Eye (tissue), 1 donor: Measurements from ENCODE around the gene APC2.

ENCODE experiments used
- DNase-seq: peaks from one replicate; pipeline ENCODE4 v3.0.0-alpha.2; 2015

Gene APC2

GRCh38 chr19:1447504-1447903 is 2.4 kb upstream of the APC2 start:
- DNase-seq = no peak

GRCh38 chr19:1447944-1448343 is 2.0 kb upstream of the APC2 start:
- DNase-seq = no peak

GRCh38 chr19:1450735-1451731 is 1.1 kb downstream of the APC2 start:
- peak; percentile 70 for DNase-seq

GRCh38 chr19:1451916-1452801 is 2.2 kb downstream of the APC2 start:
- DNase-seq = peak; percentile 95

- DNase-seq = no peak
These were observed 3.0 kb downstream of the APC2 start for GRCh38 chr19:1452802-1453524.

GRCh38 chr19:1453525-1454364 is 3.8 kb downstream of the APC2 start:
- DNase-seq = peak; percentile 91

GRCh38 chr19:1455002-1455335 is 5.0 kb downstream of the APC2 start:
- no peak for DNase-seq

GRCh38 chr19:1455336-1456120 is 5.6 kb downstream of the APC2 start:
- DNase-seq = peak; percentile 68

- no peak for DNase-seq
These were observed 6.4 kb downstream of the APC2 start for GRCh38 chr19:1456121-1456900.

- no peak for DNase-seq
These were observed 7.3 kb downstream of the APC2 start for GRCh38 chr19:1457031-1457739.

GRCh38 chr19:1457892-1458291 is 8.0 kb downstream of the APC2 start:
- no peak for DNase-seq

- no peak for DNase-seq
These were observed 9.6 kb downstream of the APC2 start for GRCh38 chr19:1459479-1459878.

GRCh38 chr19:1460033-1460995 is 10.4 kb downstream of the APC2 start:
- no peak for DNase-seq

GRCh38 chr19:1461862-1462261 is 11.9 kb downstream of the APC2 start:
- DNase-seq = no peak

- peak; percentile 58 for DNase-seq
These were observed 15.5 kb downstream of the APC2 start for GRCh38 chr19:1465191-1466016.

- no peak for DNase-seq
These were observed 16.1 kb downstream of the APC2 start for GRCh38 chr19:1466018-1466460.

GRCh38 chr19:1466461-1467214 is 16.7 kb downstream of the APC2 start:
- DNase-seq = peak; percentile 43
